Measurements from ENCODE around the gene FRAS1. TPM values are rescaled to one million over a fixed set of nuclear protein-coding genes. Genes with fewer than 3 reads are reported as not detected.

FRAS1 gene
- total RNA-seq, 1 donor from 2014 or later, result 8.8 TPM

DNA sequence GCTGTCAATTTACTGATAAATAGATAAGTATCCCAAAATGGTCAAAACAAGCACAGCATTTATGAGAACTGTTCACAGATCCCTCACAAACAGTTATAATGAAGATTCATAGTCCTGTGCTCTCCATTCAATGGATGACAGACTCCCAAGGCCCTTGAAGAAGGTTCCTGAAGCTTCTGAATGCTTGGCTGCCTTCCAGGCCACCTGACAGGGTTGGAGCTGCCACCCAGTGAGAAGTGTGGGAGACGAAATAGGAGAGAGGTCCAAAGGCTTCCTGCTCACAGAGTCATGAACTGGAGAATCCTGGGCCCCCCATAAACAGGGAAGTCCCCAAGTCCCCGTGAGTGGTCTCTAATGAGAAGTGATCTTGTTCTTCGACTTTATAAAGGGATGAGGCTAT is 468.4 kb downstream of the FRAS1 start:
- Histone ChIP-seq H3K27me3 (no peaks in the 10 kb centered on the region), H3K9me3 (no peaks in the 10 kb centered on the region), H3K36me3 (no peaks in the 10 kb centered on the region), H3K4me1 (no peaks in the 10 kb centered on the region), H3K4me3 (no peak overlapping the region), H3K27ac (no peak overlapping the region)
- TF ChIP-seq CTCF (IDR thresholded peaks at IDR 0.05), result no peak
- TF ChIP-seq POLR2A (IDR thresholded peaks at IDR 0.05), result no peak
- no peak for TF ChIP-seq POLR2AphosphoS5 (IDR thresholded peaks at IDR 0.05; ENCODE audit: insufficient read depth in 1 of 2, low read depth in 1 of 2)
- no peak for DNase-seq (ENCODE audit: extremely low spot score in 2 of 2)
- intact Hi-C loops (cut with DNase I), result no loop called here

- no peaks in the 10 kb centered on the region for H3K27me3 ChIP-seq
- H3K4me3 ChIP-seq, result no peak overlapping the region
- intact Hi-C loops (cut with DNase I), result no loop called here
- H3K27ac ChIP-seq, result no peak overlapping the region
- no peaks in the 10 kb centered on the region for H3K4me1 ChIP-seq
- TF ChIP-seq POLR2A (IDR thresholded peaks at IDR 0.05), result no peak
- no peak for TF ChIP-seq POLR2AphosphoS5 (IDR thresholded peaks at IDR 0.05; ENCODE audit: insufficient read depth in 1 of 2, low read depth in 1 of 2)
- TF ChIP-seq CTCF (IDR thresholded peaks at IDR 0.05), result no peak
- H3K36me3 ChIP-seq, result no peaks in the 10 kb centered on the region
- H3K9me3 ChIP-seq, result no peaks in the 10 kb centered on the region
- no peak for DNase-seq (ENCODE audit: extremely low spot score in 2 of 2)
Measured at GRCh38 chr4:78527103-78527502, 470.0 kb downstream of the FRAS1 start.

DNA sequence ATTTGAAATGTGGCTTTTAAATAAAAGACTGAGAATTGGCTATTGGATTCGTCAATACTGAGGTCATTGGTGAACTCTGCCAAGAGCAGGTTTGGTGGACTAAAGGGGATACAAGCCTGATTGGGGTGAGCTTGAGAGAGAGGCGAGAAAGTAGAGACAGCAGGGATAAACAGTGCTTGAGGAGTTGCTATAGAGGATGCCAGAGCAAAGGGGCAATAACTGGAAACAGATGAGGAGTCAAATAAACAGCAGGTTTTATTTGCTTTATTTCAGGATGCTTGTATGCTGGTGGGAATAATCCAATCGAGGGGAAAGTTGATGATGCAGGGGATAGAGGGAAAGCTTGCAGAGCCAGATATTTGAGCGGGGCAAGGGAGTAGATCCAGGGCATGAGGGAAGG is 470.4 kb downstream of the FRAS1 start:
- intact Hi-C loops (cut with DNase I), result no loop called here
- no peaks in the 10 kb centered on the region for H3K9me3 ChIP-seq
- TF ChIP-seq CTCF (IDR thresholded peaks at IDR 0.05) (no peak), POLR2A (IDR thresholded peaks at IDR 0.05) (no peak), POLR2AphosphoS5 (IDR thresholded peaks at IDR 0.05; ENCODE audit: insufficient read depth in 1 of 2, low read depth in 1 of 2) (no peak)

GRCh38 chr4:78528327-78528726 is 471.2 kb downstream of the FRAS1 start:
- TF ChIP-seq POLR2AphosphoS5 (IDR thresholded peaks at IDR 0.05; ENCODE audit: insufficient read depth in 1 of 2, low read depth in 1 of 2), result no peak
- no peak for TF ChIP-seq POLR2A (IDR thresholded peaks at IDR 0.05)
- TF ChIP-seq CTCF (IDR thresholded peaks at IDR 0.05), result no peak
- no peak overlapping the region for H3K27ac ChIP-seq
- DNase-seq (ENCODE audit: extremely low spot score in 2 of 2), result no peak

More for the DNA sequence above, 470.4 kb downstream of the FRAS1 start:
- H3K27ac ChIP-seq, result no peak overlapping the region
- H3K4me1 ChIP-seq, result no peaks in the 10 kb centered on the region
- no peak for DNase-seq (ENCODE audit: extremely low spot score in 2 of 2)
- H3K4me3 ChIP-seq, result no peak overlapping the region
- H3K27me3 ChIP-seq, result no peaks in the 10 kb centered on the region
- H3K36me3 ChIP-seq, result no peaks in the 10 kb centered on the region

DNA sequence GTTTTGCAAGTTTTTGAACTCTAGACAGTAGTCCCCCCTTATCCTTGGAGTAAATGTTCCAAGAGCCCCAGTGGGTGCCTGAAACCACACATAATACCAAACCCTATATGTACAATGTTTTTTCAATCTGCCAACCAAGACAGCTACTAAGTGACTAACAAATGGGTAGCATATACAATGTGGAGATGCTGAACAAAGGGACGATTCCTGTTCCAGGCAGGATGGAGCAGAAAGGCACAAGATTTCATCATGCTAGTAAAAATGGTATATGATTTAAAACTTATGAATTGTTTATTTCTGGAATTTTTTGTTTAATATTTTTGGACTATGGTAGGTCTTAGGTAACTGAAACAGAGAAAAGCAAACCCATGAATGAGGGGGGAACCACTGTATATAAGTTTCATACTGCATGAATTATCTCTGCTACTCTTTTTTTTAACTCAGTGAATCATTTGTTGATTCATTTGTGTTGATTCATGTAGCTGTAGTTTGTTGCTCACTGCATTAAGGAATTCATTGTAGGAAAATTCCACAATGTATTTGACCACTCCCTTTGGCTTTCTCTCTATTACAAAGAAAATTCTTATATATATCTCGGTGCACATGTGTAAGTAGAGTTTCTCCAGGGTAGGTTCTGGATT is 472.6 kb downstream of the FRAS1 start:
- intact Hi-C loops (cut with DNase I), result no loop called here
- no peak for DNase-seq (ENCODE audit: extremely low spot score in 2 of 2)
- TF ChIP-seq POLR2AphosphoS5 (IDR thresholded peaks at IDR 0.05; ENCODE audit: insufficient read depth in 1 of 2, low read depth in 1 of 2), result no peak
- TF ChIP-seq CTCF (IDR thresholded peaks at IDR 0.05), result no peak
- TF ChIP-seq POLR2A (IDR thresholded peaks at IDR 0.05), result no peak
- no peaks in the 10 kb centered on the region for H3K27me3 ChIP-seq
- no peaks in the 10 kb centered on the region for H3K36me3 ChIP-seq
- H3K4me3 ChIP-seq, result no peak overlapping the region
- no peak overlapping the region for H3K27ac ChIP-seq
- H3K9me3 ChIP-seq, result no peaks in the 10 kb centered on the region
- H3K4me1 ChIP-seq, result no peaks in the 10 kb centered on the region

More at GRCh38 chr4:78528327-78528726, 471.2 kb downstream of the FRAS1 start:
- Histone ChIP-seq H3K9me3 (no peaks in the 10 kb centered on the region), H3K4me3 (no peak overlapping the region), H3K4me1 (no peaks in the 10 kb centered on the region), H3K27me3 (no peaks in the 10 kb centered on the region), H3K36me3 (no peaks in the 10 kb centered on the region)
- intact Hi-C loops (cut with DNase I), result no loop called here

All from vagina (tissue), 2 donors.